RWPE2 (cell line): ENCODE results near the gene CFAP100.

ENCODE experiments used
- ATAC-seq: fragments of 200-7000 bp; cut with Tn5 transposase; 3 replicates; pipeline ENCODE4 v1.9.1; 2021; ENCODE audit warnings: low read depth
- DNase-seq: peaks from one replicate; pipeline ENCODE4 v3.0.0-alpha.2; 2020; ENCODE audit warnings: low spot score
- H3K27ac ChIP-seq: fragments of 450-650 bp; 2 replicates; pipeline ENCODE4 v1.5.1; 2017; ENCODE audit warnings: mild to moderate bottlenecking; ENCODE audit not compliant: poor library complexity, severe bottlenecking
- H3K27me3 ChIP-seq: fragments of 250-450 bp; sonication (Bioruptor Pico); 2 replicates; pipeline ENCODE4 v1.5.1; 2021; ENCODE audit warnings: mild to moderate bottlenecking, moderate library complexity; ENCODE audit not compliant: insufficient read depth, poor library complexity, severe bottlenecking
- H3K36me3 ChIP-seq: fragments of 250-450 bp; sonication (Bioruptor Pico); 2 replicates; pipeline ENCODE4 v1.5.1; 2020; ENCODE audit warnings: low read depth, mild to moderate bottlenecking, moderate library complexity
- H3K4me1 ChIP-seq: fragments of 250-450 bp; sonication (Bioruptor Pico); 2 replicates; pipeline ENCODE4 v1.5.1; 2021; ENCODE audit warnings: mild to moderate bottlenecking, moderate library complexity; ENCODE audit not compliant: insufficient read depth, poor library complexity, severe bottlenecking
- H3K4me3 ChIP-seq: fragments of 250-450 bp; sonication (Bioruptor Pico); 2 replicates; pipeline ENCODE4 v1.5.1; 2021; ENCODE audit warnings: mild to moderate bottlenecking, moderate library complexity; ENCODE audit not compliant: severe bottlenecking
- H3K9me3 ChIP-seq: fragments of 250-450 bp; sonication (Bioruptor Pico); 2 replicates; pipeline ENCODE4 v1.5.1; 2021; ENCODE audit warnings: mild to moderate bottlenecking, moderate library complexity; ENCODE audit not compliant: severe bottlenecking
- CTCF ChIP-seq: fragments of 450-650 bp; IDR thresholded peaks from one replicate; pipeline ENCODE4 v1.5.1; 2017; ENCODE audit warnings: mild to moderate bottlenecking, moderate library complexity; ENCODE audit not compliant: poor library complexity, severe bottlenecking

Gene CFAP100

GRCh38 chr3:126483321-126483761 is 88.6 kb downstream of the CFAP100 start:
- Histone ChIP-seq H3K4me1 (peaks cover 11% of the 10 kb centered on the region), H3K27ac (no peak overlapping the region), H3K27me3 (no peaks in the 10 kb centered on the region), H3K4me3 (no peak overlapping the region), H3K9me3 (no peaks in the 10 kb centered on the region), H3K36me3 (no peaks in the 10 kb centered on the region)
- DNase-seq (no peak), ATAC-seq (no peak)
- no peak for TF ChIP-seq CTCF

- TF ChIP-seq CTCF = no peak
- Histone ChIP-seq H3K4me3 (no peak overlapping the region), H3K27ac (no peak overlapping the region), H3K27me3 (no peaks in the 10 kb centered on the region), H3K4me1 (peaks cover 11% of the 10 kb centered on the region), H3K36me3 (no peaks in the 10 kb centered on the region), H3K9me3 (no peaks in the 10 kb centered on the region)
- DNase-seq (no peak), ATAC-seq (no peak)
Measured at GRCh38 chr3:126484148-126484547, 89.4 kb downstream of the CFAP100 start.

- ATAC-seq (no peak), DNase-seq (no peak)
- no peaks in the 10 kb centered on the region for H3K27me3 ChIP-seq
- no peaks in the 10 kb centered on the region for H3K9me3 ChIP-seq
- no peaks in the 10 kb centered on the region for H3K36me3 ChIP-seq
- peaks cover 11% of the 10 kb centered on the region for H3K4me1 ChIP-seq
- no peak overlapping the region for H3K4me3 ChIP-seq
- no peak for TF ChIP-seq CTCF
- no peak overlapping the region for H3K27ac ChIP-seq
Measured at GRCh38 chr3:126484662-126485061, 90.0 kb downstream of the CFAP100 start.

GRCh38 chr3:126485176-126485897 is 90.6 kb downstream of the CFAP100 start:
- Histone ChIP-seq H3K4me3 (no peak overlapping the region), H3K9me3 (no peaks in the 10 kb centered on the region), H3K36me3 (no peaks in the 10 kb centered on the region), H3K4me1 (peaks cover 11% of the 10 kb centered on the region), H3K27ac (no peak overlapping the region), H3K27me3 (no peaks in the 10 kb centered on the region)
- ATAC-seq (no peak), DNase-seq (no peak)
- TF ChIP-seq CTCF = no peak

- no peak for DNase-seq
- no peak for ATAC-seq
- no peaks in the 10 kb centered on the region for H3K9me3 ChIP-seq
- H3K27ac ChIP-seq = peak overlapping the region; percentile 44
- no peaks in the 10 kb centered on the region for H3K36me3 ChIP-seq
- no peaks in the 10 kb centered on the region for H3K27me3 ChIP-seq
- no peak for TF ChIP-seq CTCF
- H3K4me3 ChIP-seq = no peak overlapping the region
- H3K4me1 ChIP-seq = peaks cover 11% of the 10 kb centered on the region
Measured at GRCh38 chr3:126485956-126486355, 91.2 kb downstream of the CFAP100 start.
